AG10803 (cell line): ENCODE data around the gene ASB10.

ENCODE experiments used
- DNase-seq: peaks from one replicate; pipeline ENCODE4 v3.0.0; 2010; ENCODE audit warnings: low read depth
- H3K4me3 ChIP-seq: 2 replicates; pipeline ENCODE4 v1.5.1; 2011; ENCODE audit warnings: mild to moderate bottlenecking, low read length, control low read depth
- TF ChIP-seq, protein P1 (sequence below): conservative IDR thresholded peaks from 2 replicates; pipeline ENCODE4 v1.5.1; 2011; ENCODE audit warnings: mild to moderate bottlenecking, low read length, control low read depth, inconsistent platforms

The ASB10 gene

DNA sequence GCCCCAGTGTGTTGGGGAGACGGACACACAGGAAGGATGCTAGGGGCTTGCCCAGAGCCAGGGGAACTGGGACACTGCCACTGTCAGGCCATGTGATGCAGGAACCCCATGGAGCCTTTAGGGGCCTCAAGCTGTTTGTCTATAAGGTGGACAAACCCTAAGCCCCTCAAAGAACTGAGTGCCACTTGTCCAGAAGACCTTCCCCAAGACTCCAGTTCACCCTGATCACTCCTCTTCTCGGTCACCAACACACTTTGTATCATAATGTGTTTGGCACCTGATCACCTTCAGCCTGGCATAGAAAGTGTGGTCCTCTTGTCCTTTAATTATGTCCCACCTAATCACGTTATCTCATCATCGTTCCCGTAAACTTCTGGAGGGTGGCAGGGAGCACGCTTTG lies 22.5 kb upstream of the ASB10 start:
- TF ChIP-seq, protein P1, sequence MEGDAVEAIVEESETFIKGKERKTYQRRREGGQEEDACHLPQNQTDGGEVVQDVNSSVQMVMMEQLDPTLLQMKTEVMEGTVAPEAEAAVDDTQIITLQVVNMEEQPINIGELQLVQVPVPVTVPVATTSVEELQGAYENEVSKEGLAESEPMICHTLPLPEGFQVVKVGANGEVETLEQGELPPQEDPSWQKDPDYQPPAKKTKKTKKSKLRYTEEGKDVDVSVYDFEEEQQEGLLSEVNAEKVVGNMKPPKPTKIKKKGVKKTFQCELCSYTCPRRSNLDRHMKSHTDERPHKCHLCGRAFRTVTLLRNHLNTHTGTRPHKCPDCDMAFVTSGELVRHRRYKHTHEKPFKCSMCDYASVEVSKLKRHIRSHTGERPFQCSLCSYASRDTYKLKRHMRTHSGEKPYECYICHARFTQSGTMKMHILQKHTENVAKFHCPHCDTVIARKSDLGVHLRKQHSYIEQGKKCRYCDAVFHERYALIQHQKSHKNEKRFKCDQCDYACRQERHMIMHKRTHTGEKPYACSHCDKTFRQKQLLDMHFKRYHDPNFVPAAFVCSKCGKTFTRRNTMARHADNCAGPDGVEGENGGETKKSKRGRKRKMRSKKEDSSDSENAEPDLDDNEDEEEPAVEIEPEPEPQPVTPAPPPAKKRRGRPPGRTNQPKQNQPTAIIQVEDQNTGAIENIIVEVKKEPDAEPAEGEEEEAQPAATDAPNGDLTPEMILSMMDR: no peak
- no peak overlapping the region for H3K4me3 ChIP-seq
- DNase-seq: no peak

DNA sequence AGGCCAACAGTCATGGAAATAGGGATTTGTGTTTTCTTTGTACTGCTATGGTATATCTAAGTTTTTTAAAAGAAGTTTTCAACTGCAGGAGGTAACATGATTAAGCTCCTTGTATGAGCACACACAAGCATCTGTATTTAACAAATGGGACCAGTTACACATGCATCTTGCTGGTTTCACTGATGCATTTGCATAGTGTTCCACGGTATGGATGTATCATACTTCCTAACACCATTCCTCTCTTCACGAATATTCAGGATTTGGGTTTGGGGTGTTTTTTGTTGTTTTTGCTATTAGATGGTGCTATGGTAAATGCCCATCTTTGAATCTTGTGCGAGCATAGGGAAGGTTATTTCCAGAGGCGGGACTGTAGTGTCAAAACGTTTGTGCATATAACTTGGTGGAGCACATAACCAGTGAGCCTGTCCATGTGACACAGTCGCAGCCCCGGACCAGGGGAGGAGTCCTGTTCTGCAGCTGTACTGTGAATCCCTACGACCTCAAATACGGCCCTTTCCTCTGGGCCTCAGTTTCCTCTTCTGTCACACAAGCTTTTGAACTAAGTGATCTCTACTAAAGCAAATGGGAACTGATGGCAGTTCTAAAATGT lies 21.3 kb upstream of the ASB10 start:
- DNase-seq: no peak
- TF ChIP-seq, protein P1: no peak
- no peak overlapping the region for H3K4me3 ChIP-seq

DNA sequence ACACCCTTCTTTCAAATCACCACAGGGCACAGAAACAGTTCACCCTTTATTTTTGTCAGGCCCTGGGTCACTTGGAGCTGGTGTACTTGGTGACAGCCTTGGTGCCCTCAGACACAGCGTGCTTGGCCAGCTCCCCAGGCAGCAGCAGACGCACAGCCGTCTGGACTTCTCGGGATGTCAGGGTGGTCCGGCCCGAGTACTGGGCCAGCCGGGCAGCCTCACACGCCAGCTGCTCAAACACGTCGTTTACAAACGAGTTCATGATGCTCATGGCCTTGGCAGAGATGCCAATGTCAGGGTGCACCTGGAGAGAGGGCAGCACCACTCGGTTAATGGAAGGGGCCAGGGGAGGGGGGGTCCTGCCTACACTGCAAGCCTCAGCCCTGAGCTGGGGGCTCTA lies 20.8 kb upstream of the ASB10 start:
- H3K4me3 ChIP-seq: no peak overlapping the region
- DNase-seq: no peak
- TF ChIP-seq, protein P1: no peak

DNA sequence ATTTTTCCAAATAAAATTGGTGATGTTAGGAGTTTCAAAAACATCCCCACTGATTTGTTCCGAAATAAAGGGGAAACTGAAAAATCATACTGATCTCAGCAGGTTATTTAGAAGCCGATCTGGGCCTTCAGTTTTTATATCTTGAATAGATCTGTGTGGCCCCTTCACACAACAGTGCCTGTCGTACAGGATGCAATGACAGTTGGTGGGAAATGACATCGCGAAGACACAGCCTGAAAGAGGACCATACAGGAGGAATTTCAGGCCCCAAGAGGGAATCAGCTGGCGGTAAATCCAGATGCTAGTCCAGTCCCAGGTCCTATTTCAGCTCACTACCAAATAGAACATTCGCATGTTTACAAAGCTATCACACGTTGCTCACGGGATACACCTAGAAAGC lies 20.3 kb upstream of the ASB10 start:
- DNase-seq: no peak
- TF ChIP-seq, protein P1: no peak
- no peak overlapping the region for H3K4me3 ChIP-seq

DNA sequence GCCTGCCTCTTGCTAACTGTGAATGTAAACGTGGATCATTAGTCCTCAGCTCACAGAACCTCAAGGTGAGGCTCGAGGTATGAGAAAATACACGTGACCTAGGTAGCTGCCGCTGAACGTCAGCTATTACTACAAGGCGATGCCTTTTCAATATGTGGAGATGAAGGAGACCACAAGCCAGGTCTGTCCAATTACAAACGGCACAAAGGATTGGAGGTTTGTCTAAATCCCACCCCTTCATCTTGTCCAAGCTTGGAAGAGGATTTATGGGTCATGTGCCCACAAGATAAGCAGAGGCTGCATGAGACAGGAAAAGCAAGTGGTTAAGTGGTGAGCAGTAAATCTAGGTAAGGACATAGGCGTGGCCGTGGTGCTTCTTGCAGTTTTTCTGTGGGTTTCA lies 19.9 kb upstream of the ASB10 start:
- no peak overlapping the region for H3K4me3 ChIP-seq
- no peak for DNase-seq
- TF ChIP-seq, protein P1: no peak

DNA sequence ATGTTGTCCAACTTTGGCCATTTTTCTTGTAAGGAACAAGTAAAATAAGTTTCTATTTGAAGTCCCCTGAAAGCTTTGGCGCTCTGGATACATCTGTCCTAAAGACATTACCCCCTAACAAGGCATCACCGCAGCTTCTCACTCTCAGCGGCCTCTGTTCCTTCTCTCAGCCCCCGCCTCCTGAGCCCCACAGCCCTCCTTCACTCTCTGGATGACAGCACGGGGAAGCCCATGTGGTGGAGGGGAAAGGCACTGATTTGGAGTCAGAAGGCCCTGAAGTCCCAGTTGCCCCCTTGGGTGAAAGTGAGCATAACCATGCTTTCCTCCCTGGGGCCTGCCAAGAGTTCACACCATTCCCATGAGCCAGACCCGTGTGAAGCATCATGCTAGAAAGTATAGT lies 18.7 kb upstream of the ASB10 start:
- TF ChIP-seq, protein P1: no peak
- no peak overlapping the region for H3K4me3 ChIP-seq
- DNase-seq: no peak

DNA sequence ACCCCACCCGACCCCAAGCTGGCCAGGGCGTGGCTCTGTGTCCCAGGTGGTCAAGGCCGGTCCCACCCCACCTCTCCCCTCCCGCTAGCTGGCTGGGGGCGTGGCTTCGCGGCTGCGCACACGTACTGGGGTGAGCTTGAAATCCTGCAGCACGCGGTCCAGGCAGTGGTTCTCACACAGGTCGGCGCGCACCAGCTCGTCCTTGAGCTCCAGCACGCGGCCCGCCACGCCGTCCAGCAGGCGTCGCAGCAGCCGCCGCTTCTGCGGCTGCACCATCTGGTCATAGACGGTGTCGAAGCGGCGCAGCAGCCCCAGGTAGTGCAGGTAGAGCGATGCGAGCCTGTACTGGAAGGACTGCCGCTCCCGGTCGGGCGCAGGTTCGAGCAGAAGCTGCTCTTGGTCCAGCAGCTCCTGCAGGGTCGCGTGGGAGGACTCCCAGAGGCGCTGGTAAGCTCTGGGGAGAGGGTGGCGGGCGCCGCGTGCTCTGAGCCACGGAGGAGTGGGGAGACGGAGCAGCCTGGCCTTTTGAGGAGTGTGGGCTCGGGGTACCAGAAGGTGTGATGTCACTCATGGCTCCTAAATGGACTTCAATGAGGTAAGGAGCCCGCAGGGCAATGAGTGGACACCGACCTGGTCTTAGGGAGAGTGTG lies 17.5 kb upstream of the ASB10 start:
- no peak overlapping the region for H3K4me3 ChIP-seq
- DNase-seq: no peak
- TF ChIP-seq, protein P1: no peak
